SH-SY5Y (cell line): ENCODE results near the gene LCORL.

Source experiments
- GATA2 ChIP-seq: IDR thresholded peaks from 2 replicates; pipeline ENCODE4 v1.6.1; 2011; ENCODE audit warnings: mild to moderate bottlenecking, low read depth, low read length
- GATA3 ChIP-seq: IDR thresholded peaks from 2 replicates; pipeline ENCODE4 v1.6.1; 2011; ENCODE audit warnings: low read depth, mild to moderate bottlenecking, low read length, moderate library complexity

GRCh38 chr4:17939054-17939453 is 82.5 kb downstream of the LCORL start:
- no peak for TF ChIP-seq GATA3
- TF ChIP-seq GATA2: no peak
